Esophagus muscularis mucosa (tissue), 4 donors: Measurements from ENCODE around the gene MOB3B.

Source experiments
- EP300 ChIP-seq: sonication (generic); formaldehyde crosslinking; IDR thresholded peaks from one replicate; pipeline ENCODE4 v1.6.1; 2017; ENCODE audit warnings: antibody characterized with exemption
- POLR2A ChIP-seq: fragments of 450-650 bp; IDR thresholded peaks from one replicate; pipeline ENCODE4 v1.6.1; 2017; ENCODE audit warnings: antibody characterized with exemption, moderate library complexity, mild to moderate bottlenecking, low read depth
- POLR2AphosphoS5 ChIP-seq, 2 donors: sonication (generic); formaldehyde crosslinking; IDR thresholded peaks; one replicate each; pipeline ENCODE4 v1.6.1; 2017; ENCODE audit warnings: antibody characterized with exemption in 2 of 2
- TF ChIP-seq, protein P1 (sequence below), 3 experiments: fragments of 200-600 bp in 2 of 3; fragments of 450-650 bp in 1 of 3; sonication (generic) in 2 of 3; IDR thresholded peaks; one replicate each; pipeline ENCODE4 v1.5.1; 2017 to 2019; ENCODE audit warnings: antibody characterized with exemption in 3 of 3, mild to moderate bottlenecking in 2 of 3, moderate library complexity in 1 of 3

DNA sequence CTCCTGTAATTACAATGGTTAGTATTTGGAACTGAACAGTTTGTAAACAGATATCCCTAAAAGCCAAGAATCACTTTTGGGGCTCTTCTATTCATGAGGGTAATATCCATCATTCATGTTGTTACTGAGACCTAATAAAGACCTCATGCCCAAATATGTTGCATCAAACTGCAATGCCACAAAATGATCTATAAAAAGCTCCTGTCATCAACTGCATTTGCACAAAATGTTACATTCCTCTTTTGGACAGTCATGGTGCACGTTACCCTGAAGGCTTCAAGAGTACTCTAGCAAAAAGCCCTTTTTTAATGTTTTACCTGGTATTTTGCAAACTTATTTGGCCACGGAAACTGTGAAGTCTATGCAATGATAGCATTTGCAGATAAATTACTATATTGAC is 218.4 kb downstream of the MOB3B start:
- TF ChIP-seq, protein P1, sequence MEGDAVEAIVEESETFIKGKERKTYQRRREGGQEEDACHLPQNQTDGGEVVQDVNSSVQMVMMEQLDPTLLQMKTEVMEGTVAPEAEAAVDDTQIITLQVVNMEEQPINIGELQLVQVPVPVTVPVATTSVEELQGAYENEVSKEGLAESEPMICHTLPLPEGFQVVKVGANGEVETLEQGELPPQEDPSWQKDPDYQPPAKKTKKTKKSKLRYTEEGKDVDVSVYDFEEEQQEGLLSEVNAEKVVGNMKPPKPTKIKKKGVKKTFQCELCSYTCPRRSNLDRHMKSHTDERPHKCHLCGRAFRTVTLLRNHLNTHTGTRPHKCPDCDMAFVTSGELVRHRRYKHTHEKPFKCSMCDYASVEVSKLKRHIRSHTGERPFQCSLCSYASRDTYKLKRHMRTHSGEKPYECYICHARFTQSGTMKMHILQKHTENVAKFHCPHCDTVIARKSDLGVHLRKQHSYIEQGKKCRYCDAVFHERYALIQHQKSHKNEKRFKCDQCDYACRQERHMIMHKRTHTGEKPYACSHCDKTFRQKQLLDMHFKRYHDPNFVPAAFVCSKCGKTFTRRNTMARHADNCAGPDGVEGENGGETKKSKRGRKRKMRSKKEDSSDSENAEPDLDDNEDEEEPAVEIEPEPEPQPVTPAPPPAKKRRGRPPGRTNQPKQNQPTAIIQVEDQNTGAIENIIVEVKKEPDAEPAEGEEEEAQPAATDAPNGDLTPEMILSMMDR (IDR thresholded peaks at IDR 0.05): no peak
- TF ChIP-seq POLR2A: no peak
- TF ChIP-seq EP300: no peak
- TF ChIP-seq POLR2AphosphoS5 (IDR thresholded peaks at IDR 0.05): no peak
